Adipocyte (in vitro differentiated cells): ENCODE data around the gene IGSF21.

Experiments used
- DNase-seq: peaks from one replicate; pipeline ENCODE4 v3.0.0-alpha.2; 2015; ENCODE audit warnings: low read depth
- H3K27me3 ChIP-seq: replicated peaks from 2 replicates; pipeline ENCODE4 v1.7.0; 2013; ENCODE audit warnings: mild to moderate bottlenecking, low read length, moderate library complexity; ENCODE audit not compliant: control insufficient read depth, insufficient read depth
- H3K36me3 ChIP-seq: 2 replicates; pipeline ENCODE4 v1.7.0; 2013; ENCODE audit warnings: low read length, mild to moderate bottlenecking, moderate library complexity; ENCODE audit not compliant: control insufficient read depth, insufficient read depth, severe bottlenecking
- H3K4me1 ChIP-seq: 2 replicates; pipeline ENCODE4 v1.7.0; 2013; ENCODE audit warnings: mild to moderate bottlenecking, low read length, moderate library complexity; ENCODE audit not compliant: control insufficient read depth, insufficient read depth
- H3K4me3 ChIP-seq: 2 replicates; pipeline ENCODE4 v1.7.0; 2013; ENCODE audit warnings: mild to moderate bottlenecking, low read length, moderate library complexity
- H3K9ac ChIP-seq: 2 replicates; pipeline ENCODE4 v1.7.0; 2013; ENCODE audit warnings: mild to moderate bottlenecking, low read length, moderate library complexity
- H3K9me3 ChIP-seq: 2 replicates; pipeline ENCODE4 v1.7.0; 2013; ENCODE audit warnings: mild to moderate bottlenecking, low read length, moderate library complexity; ENCODE audit not compliant: control insufficient read depth

The IGSF21 gene

GRCh38 chr1:18099026-18099425, 8.6 kb upstream of the IGSF21 start:
- no peaks in the 10 kb centered on the region for H3K4me1 ChIP-seq
- no peaks in the 10 kb centered on the region for H3K36me3 ChIP-seq
- peaks cover 44% of the 10 kb centered on the region for H3K27me3 ChIP-seq
- H3K4me3 ChIP-seq, result no peak overlapping the region
- no peaks in the 10 kb centered on the region for H3K9me3 ChIP-seq
- DNase-seq, result no peak
- no peak overlapping the region for H3K9ac ChIP-seq

DNA sequence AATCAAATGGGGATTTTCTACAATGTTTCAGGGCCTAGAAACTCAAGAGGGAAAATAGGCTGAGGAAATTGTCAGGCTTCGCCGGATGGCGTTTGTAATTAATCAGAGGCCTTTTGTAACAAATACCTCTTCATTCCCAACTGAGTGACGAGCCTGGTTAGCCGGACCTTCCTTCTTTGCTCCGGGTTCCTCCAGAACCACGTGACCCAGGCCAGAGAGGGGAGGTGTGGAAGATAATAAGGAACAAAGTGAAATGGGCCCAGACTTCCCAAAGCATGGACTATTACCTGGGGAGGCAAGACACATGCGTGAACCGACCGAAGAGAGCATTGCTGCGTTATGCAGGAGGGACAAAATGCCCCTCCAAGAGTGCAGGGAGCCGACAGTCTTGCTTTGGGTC, 7.5 kb upstream of the IGSF21 start:
- H3K9ac ChIP-seq, result no peak overlapping the region
- peaks cover 8% of the 10 kb centered on the region for H3K4me1 ChIP-seq
- no peaks in the 10 kb centered on the region for H3K36me3 ChIP-seq
- peaks cover 45% of the 10 kb centered on the region for H3K27me3 ChIP-seq
- H3K9me3 ChIP-seq, result no peaks in the 10 kb centered on the region
- no peak for DNase-seq
- H3K4me3 ChIP-seq, result no peak overlapping the region

- H3K4me3 ChIP-seq, result no peak overlapping the region
- no peaks in the 10 kb centered on the region for H3K9me3 ChIP-seq
- no peak overlapping the region for H3K9ac ChIP-seq
- peaks cover 9% of the 10 kb centered on the region for H3K4me1 ChIP-seq
- peaks cover 47% of the 10 kb centered on the region for H3K27me3 ChIP-seq
- peak; percentile 79 for DNase-seq
- H3K36me3 ChIP-seq, result no peaks in the 10 kb centered on the region
These were observed 7.0 kb upstream of the IGSF21 start for GRCh38 chr1:18100491-18101063.

DNA sequence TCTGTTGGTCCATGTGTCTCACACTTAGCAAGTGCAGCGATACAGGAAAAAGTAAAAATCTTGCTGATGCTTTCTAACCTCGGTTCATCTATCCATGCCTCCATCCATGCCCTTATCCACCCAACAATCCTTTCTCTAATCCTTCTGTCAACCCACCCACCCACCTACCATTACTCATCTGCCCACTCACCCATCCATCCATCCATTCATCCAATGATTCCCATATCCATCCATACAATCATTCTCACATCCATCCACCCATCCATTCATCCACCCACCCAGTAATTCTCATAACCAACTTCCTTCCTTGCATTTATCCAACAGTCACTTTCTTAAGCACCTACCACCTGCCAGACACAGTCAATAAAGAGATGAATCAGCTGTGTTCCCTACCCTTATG, 6.1 kb upstream of the IGSF21 start:
- no peak overlapping the region for H3K9ac ChIP-seq
- H3K9me3 ChIP-seq, result no peaks in the 10 kb centered on the region
- H3K36me3 ChIP-seq, result no peaks in the 10 kb centered on the region
- no peak for DNase-seq
- H3K4me3 ChIP-seq, result no peak overlapping the region
- H3K4me1 ChIP-seq, result peaks cover 9% of the 10 kb centered on the region
- peaks cover 47% of the 10 kb centered on the region for H3K27me3 ChIP-seq

DNA sequence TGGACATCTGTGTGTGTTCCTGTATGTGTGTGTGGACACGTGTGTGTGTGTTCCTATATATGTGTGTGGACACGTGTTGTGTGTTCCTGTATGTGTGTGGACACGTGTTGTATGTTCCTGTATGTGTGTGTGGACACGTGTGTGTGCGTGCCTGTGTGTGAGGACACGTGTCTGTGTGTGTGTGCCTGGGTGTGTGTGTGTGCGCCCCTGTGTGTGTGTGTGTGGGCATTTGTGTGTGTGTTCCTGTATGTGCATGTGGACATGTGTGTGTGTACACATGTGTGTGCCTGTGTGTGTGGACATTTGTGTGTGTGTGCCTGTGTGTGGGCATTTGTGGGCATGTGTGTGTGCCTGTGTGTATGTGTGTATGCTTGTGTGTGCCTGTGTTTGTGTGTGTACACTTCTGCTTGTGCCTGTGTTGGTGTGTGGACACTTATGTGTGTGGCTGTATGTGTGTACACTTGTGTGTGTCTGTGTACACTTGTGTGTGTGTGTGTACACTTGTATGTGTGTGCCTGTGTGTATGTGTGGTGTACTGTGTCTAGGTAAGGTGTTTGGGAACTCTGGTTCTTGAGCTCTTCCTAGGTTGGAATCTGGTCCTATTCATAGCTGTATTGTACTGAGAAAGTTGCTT, 3.7 kb upstream of the IGSF21 start:
- Histone ChIP-seq H3K9me3 (no peaks in the 10 kb centered on the region), H3K9ac (no peak overlapping the region), H3K36me3 (no peaks in the 10 kb centered on the region), H3K4me1 (peaks cover 9% of the 10 kb centered on the region), H3K27me3 (peaks cover 43% of the 10 kb centered on the region), H3K4me3 (no peak overlapping the region)
- DNase-seq, result no peak

- DNase-seq, result no peak
- no peak overlapping the region for H3K4me3 ChIP-seq
These were observed 3.0 kb upstream of the IGSF21 start for GRCh38 chr1:18104546-18105100.

GRCh38 chr1:18105196-18105595, 2.4 kb upstream of the IGSF21 start:
- no peaks in the 10 kb centered on the region for H3K9me3 ChIP-seq
- peaks cover 54% of the 10 kb centered on the region for H3K27me3 ChIP-seq
- no peak overlapping the region for H3K4me3 ChIP-seq
- no peak overlapping the region for H3K9ac ChIP-seq
- no peak for DNase-seq
- H3K4me1 ChIP-seq, result peaks cover 17% of the 10 kb centered on the region
- H3K36me3 ChIP-seq, result no peaks in the 10 kb centered on the region

More at GRCh38 chr1:18104546-18105100, 3.0 kb upstream of the IGSF21 start:
- Histone ChIP-seq H3K9ac (no peak overlapping the region), H3K9me3 (no peaks in the 10 kb centered on the region), H3K36me3 (no peaks in the 10 kb centered on the region), H3K27me3 (peaks cover 49% of the 10 kb centered on the region), H3K4me1 (peaks cover 15% of the 10 kb centered on the region)

- DNase-seq, result no peak
- no peak overlapping the region for H3K4me3 ChIP-seq
- no peak overlapping the region for H3K9ac ChIP-seq
- peaks cover 77% of the 10 kb centered on the region for H3K27me3 ChIP-seq
- no peaks in the 10 kb centered on the region for H3K36me3 ChIP-seq
- H3K9me3 ChIP-seq, result no peaks in the 10 kb centered on the region
- H3K4me1 ChIP-seq, result peaks cover 20% of the 10 kb centered on the region
These were observed 880 bp downstream of the IGSF21 start for GRCh38 chr1:18108299-18109057.

DNA sequence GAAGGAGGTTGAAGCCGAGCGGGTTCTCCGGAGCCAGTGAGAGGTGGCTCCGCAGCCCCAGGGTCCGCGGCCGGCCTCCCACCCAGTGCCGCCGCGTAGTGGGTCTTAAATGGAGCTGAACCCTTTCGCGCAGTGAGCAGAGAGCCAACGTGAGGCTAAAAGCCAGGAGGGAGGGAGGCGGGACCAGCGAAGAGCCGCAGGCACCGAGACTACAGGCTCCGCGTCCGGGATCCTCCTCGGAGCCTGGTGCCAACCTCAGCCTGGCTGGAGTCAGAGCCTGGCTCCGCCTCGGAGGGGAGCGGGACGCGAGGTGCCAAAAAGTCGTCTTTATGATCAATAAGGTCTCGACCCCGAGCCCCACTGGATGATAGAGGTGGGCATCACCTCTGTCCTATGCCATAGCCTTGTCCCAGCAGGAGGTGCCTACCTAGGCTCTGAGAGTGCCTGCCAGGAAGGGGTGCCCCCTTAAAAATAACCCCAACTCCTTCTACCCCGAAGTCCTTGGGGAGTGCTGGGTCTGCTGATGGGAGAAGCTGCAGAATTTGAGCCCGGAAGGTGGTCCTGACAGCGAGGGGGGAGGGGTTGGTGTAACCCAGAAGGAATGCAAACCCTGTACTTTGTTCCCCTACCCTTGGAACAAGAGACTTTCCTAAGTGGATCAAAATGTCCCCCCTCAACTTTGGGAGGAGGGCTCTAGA, 1.6 kb downstream of the IGSF21 start:
- H3K36me3 ChIP-seq, result no peaks in the 10 kb centered on the region
- no peak overlapping the region for H3K9ac ChIP-seq
- peaks cover 79% of the 10 kb centered on the region for H3K27me3 ChIP-seq
- peaks cover 20% of the 10 kb centered on the region for H3K4me1 ChIP-seq
- no peaks in the 10 kb centered on the region for H3K9me3 ChIP-seq
- DNase-seq, result no peak
- H3K4me3 ChIP-seq, result no peak overlapping the region

GRCh38 chr1:18109756-18110597, 2.4 kb downstream of the IGSF21 start:
- Histone ChIP-seq H3K4me1 (peaks cover 13% of the 10 kb centered on the region), H3K9ac (no peak overlapping the region), H3K27me3 (peaks cover 85% of the 10 kb centered on the region), H3K9me3 (no peaks in the 10 kb centered on the region), H3K36me3 (no peaks in the 10 kb centered on the region), H3K4me3 (no peak overlapping the region)
- DNase-seq, result no peak
